Kidney epithelial cell (primary cell): Measurements from ENCODE around the gene HES7. TPM values are rescaled to one million over a fixed set of nuclear protein-coding genes. Genes with fewer than 3 reads are reported as not detected.
"Not testable (repeated sequence)": the region's sequence is repeated elsewhere in the genome, so short reads cannot be mapped to it uniquely, and the experiment has no call there.

Source experiments
- DNase-seq: peaks from one replicate; pipeline ENCODE4 v3.0.0-alpha.2; 2010; ENCODE audit warnings: low read depth
- H3K27me3 ChIP-seq: 2 replicates; pipeline ENCODE4 v1.6.0; 2011; ENCODE audit warnings: low read length; ENCODE audit not compliant: control insufficient read depth, insufficient read depth
- H3K36me3 ChIP-seq: 2 replicates; pipeline ENCODE4 v1.5.1; 2011; ENCODE audit warnings: low read length; ENCODE audit not compliant: control insufficient read depth, insufficient read depth
- H3K4me3 ChIP-seq: 2 replicates; pipeline ENCODE4 v1.5.1; 2011; ENCODE audit warnings: low read depth, mild to moderate bottlenecking, control low read depth, low read length
- total RNA-seq: library from RNA; depleted of rRNA; stranded (reverse); fragments of >200 nt; gene quantifications from 2 replicates; pipeline ENCODE4 v1.2.3, GENCODE V29; 2015
- TF ChIP-seq, protein P1 (sequence below): IDR thresholded peaks from 2 replicates; pipeline ENCODE4 v1.5.1; 2011; ENCODE audit warnings: mild to moderate bottlenecking, moderate library complexity, low read length, control low read depth, inconsistent platforms; ENCODE audit not compliant: insufficient read depth, poor library complexity, severe bottlenecking

Gene HES7
- 1.8 TPM in 1 of 2 replicates, not detected in the other for total RNA-seq

GRCh38 chr17:8123695-8124349 lies at the start of gene HES7:
Gene HES7, minus strand, starts transcription at chr17:8124106. Its CDS starts 22 bp downstream, at chr17:8124084.
- Histone ChIP-seq H3K36me3 (no peaks in the 10 kb centered on the region), H3K27me3 (peaks cover 30% of the 10 kb centered on the region), H3K4me3 (peak within 1 kb of the TSS; percentile 38)
- DNase-seq = no peak
- TF ChIP-seq, protein P1, sequence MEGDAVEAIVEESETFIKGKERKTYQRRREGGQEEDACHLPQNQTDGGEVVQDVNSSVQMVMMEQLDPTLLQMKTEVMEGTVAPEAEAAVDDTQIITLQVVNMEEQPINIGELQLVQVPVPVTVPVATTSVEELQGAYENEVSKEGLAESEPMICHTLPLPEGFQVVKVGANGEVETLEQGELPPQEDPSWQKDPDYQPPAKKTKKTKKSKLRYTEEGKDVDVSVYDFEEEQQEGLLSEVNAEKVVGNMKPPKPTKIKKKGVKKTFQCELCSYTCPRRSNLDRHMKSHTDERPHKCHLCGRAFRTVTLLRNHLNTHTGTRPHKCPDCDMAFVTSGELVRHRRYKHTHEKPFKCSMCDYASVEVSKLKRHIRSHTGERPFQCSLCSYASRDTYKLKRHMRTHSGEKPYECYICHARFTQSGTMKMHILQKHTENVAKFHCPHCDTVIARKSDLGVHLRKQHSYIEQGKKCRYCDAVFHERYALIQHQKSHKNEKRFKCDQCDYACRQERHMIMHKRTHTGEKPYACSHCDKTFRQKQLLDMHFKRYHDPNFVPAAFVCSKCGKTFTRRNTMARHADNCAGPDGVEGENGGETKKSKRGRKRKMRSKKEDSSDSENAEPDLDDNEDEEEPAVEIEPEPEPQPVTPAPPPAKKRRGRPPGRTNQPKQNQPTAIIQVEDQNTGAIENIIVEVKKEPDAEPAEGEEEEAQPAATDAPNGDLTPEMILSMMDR = no peak

- peak; percentile 94 for DNase-seq
- no peaks in the 10 kb centered on the region for H3K36me3 ChIP-seq
- no peaks in the 10 kb centered on the region for H3K27me3 ChIP-seq
- TF ChIP-seq, protein P1 = no peak
- peak overlapping the region; percentile 44 for H3K4me3 ChIP-seq
Measured at GRCh38 chr17:8173056-8173870, 49.4 kb upstream of the HES7 start.

DNA sequence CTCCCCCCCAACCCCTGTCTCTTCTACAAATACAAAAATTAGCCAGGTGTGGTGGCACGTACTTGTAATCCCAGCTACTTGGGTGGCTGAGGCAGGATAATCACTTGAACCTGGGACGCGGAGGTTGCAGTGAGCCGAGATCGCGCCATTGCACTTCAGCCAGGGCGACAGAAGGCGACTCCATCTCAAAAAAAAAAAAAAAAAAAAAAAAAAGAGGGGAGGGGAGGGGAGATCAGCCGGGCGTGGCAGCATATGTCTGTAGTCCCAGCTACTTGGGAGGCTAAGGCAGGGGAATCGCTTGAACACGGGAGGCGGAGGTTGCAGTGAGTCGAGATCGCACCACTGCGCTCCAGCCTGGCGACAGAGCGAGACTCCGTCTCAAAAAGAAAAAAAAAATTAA lies 46.3 kb upstream of the HES7 start:
- H3K4me3 ChIP-seq, H3K36me3 ChIP-seq, DNase-seq, H3K27me3 ChIP-seq: not testable (repeated sequence)

GRCh38 chr17:8167526-8167925 lies 43.6 kb upstream of the HES7 start:
- DNase-seq = no peak
- Histone ChIP-seq H3K36me3 (no peaks in the 10 kb centered on the region), H3K27me3 (no peaks in the 10 kb centered on the region), H3K4me3 (no peak overlapping the region)
- TF ChIP-seq, protein P1 = no peak

GRCh38 chr17:8166731-8167130 lies 42.8 kb upstream of the HES7 start:
- TF ChIP-seq, protein P1 = no peak

DNA sequence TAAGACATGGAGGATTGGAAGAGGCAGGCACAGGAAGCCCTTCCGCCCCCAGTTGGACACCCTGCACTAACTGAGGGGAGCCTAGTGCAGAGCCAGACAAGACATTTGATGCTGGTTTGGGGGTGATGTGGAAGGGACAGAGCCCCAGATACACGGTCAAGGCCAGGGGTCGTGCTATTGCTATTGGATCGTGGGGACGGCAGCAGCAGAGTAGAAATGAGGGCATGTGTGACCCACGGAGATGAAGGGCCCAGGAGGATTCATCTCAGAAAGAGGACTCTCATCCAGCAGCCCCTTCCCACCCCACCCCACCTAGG lies 40.9 kb upstream of the HES7 start:
- Histone ChIP-seq H3K36me3 (peaks cover 1% of the 10 kb centered on the region), H3K4me3 (no peak overlapping the region), H3K27me3 (no peaks in the 10 kb centered on the region)
- TF ChIP-seq, protein P1 = no peak
- DNase-seq = no peak

More at GRCh38 chr17:8166731-8167130, 42.8 kb upstream of the HES7 start:
- Histone ChIP-seq H3K27me3 (no peaks in the 10 kb centered on the region), H3K36me3 (no peaks in the 10 kb centered on the region), H3K4me3 (no peak overlapping the region)
- no peak for DNase-seq
